ENCODE results near the gene LGALS3. TPM values are rescaled to one million over a fixed set of nuclear protein-coding genes. Genes with fewer than 3 reads are reported as not detected.

Gene LGALS3
- total and polyA plus RNA-seq, 4 donors, result 6.9 to 20.8 (median 10.7) TPM

DNA sequence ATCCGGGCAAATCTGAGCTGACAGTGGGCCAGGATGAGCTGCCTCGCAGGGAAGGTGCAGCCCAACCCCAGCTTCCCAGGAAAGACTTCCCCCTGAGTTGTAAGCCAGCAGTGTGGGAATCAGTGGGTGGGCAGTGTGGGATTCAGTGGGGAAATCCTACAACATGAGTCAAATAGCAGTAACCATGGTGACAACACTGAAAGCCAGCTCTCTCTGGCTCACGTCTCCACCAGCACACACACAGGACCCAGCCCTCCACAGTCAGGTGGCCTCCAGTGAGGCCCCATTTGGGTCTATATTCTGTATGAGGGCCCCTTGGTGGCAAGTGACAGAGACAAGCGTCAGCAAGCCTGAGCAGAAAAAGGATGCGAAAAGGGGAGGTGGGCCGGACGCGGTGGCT is 6.0 kb upstream of the LGALS3 start:
- H3K4me1 ChIP-seq (ENCODE audit: control insufficient read depth in 4 of 4, insufficient read depth in 4 of 4, low read length in 3 of 4), result no peaks in the 10 kb centered on the region
- H3K27ac ChIP-seq (ENCODE audit: low read depth in 1 of 2, low read length in 2 of 2), result no peak overlapping the region
- no peak overlapping the region for H3K4me3 ChIP-seq (ENCODE audit: low read depth in 1 of 3, low read length in 3 of 3)
- DNase-seq (ENCODE audit: low spot score), result no peak
- no peaks in the 10 kb centered on the region for H3K36me3 ChIP-seq (ENCODE audit: control insufficient read depth in 4 of 4, insufficient read depth in 3 of 4, low read depth in 1 of 4, low read length in 3 of 4)
- 86% methylated on average over 8 of the region's 8 CpGs for WGBS
- H3K9me3 ChIP-seq (ENCODE audit: control insufficient read depth in 4 of 4, low read length in 3 of 4), result no peaks in the 10 kb centered on the region
- no peaks in the 10 kb centered on the region for H3K27me3 ChIP-seq (ENCODE audit: control insufficient read depth in 4 of 4, insufficient read depth in 4 of 4, low read length in 3 of 4)
- TF ChIP-seq FOXA1 (IDR thresholded peaks at IDR 0.05) (no peak), RAD21 (IDR thresholded peaks at IDR 0.05) (no peak), NR2F2 (IDR thresholded peaks at IDR 0.05) (no peak)
- TF ChIP-seq, protein P1, sequence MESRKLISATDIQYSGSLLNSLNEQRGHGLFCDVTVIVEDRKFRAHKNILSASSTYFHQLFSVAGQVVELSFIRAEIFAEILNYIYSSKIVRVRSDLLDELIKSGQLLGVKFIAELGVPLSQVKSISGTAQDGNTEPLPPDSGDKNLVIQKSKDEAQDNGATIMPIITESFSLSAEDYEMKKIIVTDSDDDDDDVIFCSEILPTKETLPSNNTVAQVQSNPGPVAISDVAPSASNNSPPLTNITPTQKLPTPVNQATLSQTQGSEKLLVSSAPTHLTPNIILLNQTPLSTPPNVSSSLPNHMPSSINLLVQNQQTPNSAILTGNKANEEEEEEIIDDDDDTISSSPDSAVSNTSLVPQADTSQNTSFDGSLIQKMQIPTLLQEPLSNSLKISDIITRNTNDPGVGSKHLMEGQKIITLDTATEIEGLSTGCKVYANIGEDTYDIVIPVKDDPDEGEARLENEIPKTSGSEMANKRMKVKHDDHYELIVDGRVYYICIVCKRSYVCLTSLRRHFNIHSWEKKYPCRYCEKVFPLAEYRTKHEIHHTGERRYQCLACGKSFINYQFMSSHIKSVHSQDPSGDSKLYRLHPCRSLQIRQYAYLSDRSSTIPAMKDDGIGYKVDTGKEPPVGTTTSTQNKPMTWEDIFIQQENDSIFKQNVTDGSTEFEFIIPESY (IDR thresholded peaks at IDR 0.05), result no peak
- TF ChIP-seq, protein P2, sequence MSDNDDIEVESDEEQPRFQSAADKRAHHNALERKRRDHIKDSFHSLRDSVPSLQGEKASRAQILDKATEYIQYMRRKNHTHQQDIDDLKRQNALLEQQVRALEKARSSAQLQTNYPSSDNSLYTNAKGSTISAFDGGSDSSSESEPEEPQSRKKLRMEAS (IDR thresholded peaks at IDR 0.05), result no peak
- TF ChIP-seq, protein P3, sequence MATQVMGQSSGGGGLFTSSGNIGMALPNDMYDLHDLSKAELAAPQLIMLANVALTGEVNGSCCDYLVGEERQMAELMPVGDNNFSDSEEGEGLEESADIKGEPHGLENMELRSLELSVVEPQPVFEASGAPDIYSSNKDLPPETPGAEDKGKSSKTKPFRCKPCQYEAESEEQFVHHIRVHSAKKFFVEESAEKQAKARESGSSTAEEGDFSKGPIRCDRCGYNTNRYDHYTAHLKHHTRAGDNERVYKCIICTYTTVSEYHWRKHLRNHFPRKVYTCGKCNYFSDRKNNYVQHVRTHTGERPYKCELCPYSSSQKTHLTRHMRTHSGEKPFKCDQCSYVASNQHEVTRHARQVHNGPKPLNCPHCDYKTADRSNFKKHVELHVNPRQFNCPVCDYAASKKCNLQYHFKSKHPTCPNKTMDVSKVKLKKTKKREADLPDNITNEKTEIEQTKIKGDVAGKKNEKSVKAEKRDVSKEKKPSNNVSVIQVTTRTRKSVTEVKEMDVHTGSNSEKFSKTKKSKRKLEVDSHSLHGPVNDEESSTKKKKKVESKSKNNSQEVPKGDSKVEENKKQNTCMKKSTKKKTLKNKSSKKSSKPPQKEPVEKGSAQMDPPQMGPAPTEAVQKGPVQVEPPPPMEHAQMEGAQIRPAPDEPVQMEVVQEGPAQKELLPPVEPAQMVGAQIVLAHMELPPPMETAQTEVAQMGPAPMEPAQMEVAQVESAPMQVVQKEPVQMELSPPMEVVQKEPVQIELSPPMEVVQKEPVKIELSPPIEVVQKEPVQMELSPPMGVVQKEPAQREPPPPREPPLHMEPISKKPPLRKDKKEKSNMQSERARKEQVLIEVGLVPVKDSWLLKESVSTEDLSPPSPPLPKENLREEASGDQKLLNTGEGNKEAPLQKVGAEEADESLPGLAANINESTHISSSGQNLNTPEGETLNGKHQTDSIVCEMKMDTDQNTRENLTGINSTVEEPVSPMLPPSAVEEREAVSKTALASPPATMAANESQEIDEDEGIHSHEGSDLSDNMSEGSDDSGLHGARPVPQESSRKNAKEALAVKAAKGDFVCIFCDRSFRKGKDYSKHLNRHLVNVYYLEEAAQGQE (IDR thresholded peaks at IDR 0.05), result no peak
- no peak overlapping the region for H3K9ac ChIP-seq (ENCODE audit: low read depth in 1 of 2, low read length in 2 of 2)

DNA sequence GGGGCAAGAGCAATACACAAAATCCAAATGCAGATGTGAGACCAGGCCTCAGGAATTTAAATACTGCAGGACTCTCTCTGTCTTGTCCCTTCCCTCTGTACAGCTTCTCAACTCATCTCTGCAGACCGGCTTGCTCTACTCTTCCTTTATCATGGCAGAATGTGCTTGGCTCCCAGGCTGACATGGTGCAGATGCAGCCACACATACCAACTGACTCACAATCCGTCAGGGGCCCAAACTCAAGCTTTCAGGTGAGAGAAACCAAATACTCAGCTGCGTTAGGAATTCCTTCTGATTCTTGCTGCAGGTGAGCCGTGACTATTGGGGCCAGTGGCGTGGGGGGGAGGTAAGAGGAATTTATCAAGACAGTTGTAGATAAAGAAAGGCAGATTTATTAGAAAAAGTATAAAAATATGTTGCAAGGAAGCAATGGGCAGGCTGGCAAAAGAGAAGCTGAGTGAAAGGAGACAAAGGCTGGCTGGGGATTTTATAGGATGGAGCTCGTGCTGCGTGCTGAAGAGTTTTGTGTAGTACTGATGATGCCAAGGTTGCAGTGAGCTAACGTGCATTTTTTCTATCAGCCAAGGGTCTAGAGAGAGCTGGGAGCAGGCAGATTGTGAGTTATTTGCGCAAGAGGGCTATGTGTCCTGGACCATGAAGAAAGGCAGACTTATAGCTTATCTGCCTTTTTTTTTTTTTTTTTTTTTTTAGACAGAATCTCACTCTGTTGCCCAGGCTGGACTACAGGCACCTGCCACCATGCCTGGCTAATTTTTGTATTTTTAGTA is 5.0 kb upstream of the LGALS3 start:
- H3K36me3 ChIP-seq (ENCODE audit: control insufficient read depth in 4 of 4, insufficient read depth in 3 of 4, low read depth in 1 of 4, low read length in 3 of 4), result no peaks in the 10 kb centered on the region
- 96% methylated on average over 9 of the region's 9 CpGs for WGBS
- DNase-seq (ENCODE audit: low spot score), result no peak
- no peak overlapping the region for H3K27ac ChIP-seq (ENCODE audit: low read depth in 1 of 2, low read length in 2 of 2)
- H3K27me3 ChIP-seq (ENCODE audit: control insufficient read depth in 4 of 4, insufficient read depth in 4 of 4, low read length in 3 of 4), result no peaks in the 10 kb centered on the region
- TF ChIP-seq YY1 (IDR thresholded peaks at IDR 0.05), result no peak
- TF ChIP-seq EGR1 (IDR thresholded peaks at IDR 0.05; ENCODE audit: low read depth in 2 of 2), result no peak
- no peak for TF ChIP-seq HNF4A (conservative IDR thresholded peaks at IDR 0.05)
- no peak for TF ChIP-seq RAD21 (IDR thresholded peaks at IDR 0.05)
- TF ChIP-seq SP1 (IDR thresholded peaks at IDR 0.05), result no peak
- no peak for TF ChIP-seq FOXA1 (IDR thresholded peaks at IDR 0.05)
- TF ChIP-seq GABPA (IDR thresholded peaks at IDR 0.05 in 1 of 2, conservative IDR thresholded peaks at IDR 0.05 in 1 of 2), result no peak
- TF ChIP-seq JUND (IDR thresholded peaks at IDR 0.05), result no peak
- TF ChIP-seq, protein P4, sequence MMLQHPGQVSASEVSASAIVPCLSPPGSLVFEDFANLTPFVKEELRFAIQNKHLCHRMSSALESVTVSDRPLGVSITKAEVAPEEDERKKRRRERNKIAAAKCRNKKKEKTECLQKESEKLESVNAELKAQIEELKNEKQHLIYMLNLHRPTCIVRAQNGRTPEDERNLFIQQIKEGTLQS (IDR thresholded peaks at IDR 0.05), result no peak
- no peak for TF ChIP-seq FOXA2 (IDR thresholded peaks at IDR 0.05)
- TF ChIP-seq, protein P5, sequence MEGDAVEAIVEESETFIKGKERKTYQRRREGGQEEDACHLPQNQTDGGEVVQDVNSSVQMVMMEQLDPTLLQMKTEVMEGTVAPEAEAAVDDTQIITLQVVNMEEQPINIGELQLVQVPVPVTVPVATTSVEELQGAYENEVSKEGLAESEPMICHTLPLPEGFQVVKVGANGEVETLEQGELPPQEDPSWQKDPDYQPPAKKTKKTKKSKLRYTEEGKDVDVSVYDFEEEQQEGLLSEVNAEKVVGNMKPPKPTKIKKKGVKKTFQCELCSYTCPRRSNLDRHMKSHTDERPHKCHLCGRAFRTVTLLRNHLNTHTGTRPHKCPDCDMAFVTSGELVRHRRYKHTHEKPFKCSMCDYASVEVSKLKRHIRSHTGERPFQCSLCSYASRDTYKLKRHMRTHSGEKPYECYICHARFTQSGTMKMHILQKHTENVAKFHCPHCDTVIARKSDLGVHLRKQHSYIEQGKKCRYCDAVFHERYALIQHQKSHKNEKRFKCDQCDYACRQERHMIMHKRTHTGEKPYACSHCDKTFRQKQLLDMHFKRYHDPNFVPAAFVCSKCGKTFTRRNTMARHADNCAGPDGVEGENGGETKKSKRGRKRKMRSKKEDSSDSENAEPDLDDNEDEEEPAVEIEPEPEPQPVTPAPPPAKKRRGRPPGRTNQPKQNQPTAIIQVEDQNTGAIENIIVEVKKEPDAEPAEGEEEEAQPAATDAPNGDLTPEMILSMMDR (IDR thresholded peaks at IDR 0.05; ENCODE audit: low read depth, low read length, missing input control), result no peak
- TF ChIP-seq, protein P1 (IDR thresholded peaks at IDR 0.05), result no peak
- no peak for TF ChIP-seq HNF4G (IDR thresholded peaks at IDR 0.05)
- H3K9ac ChIP-seq (ENCODE audit: low read depth in 1 of 2, low read length in 2 of 2), result no peak overlapping the region
- no peaks in the 10 kb centered on the region for H3K9me3 ChIP-seq (ENCODE audit: control insufficient read depth in 4 of 4, low read length in 3 of 4)
- H3K4me3 ChIP-seq (ENCODE audit: low read depth in 1 of 3, low read length in 3 of 3), result no peak overlapping the region
- peaks cover 0 to 3% (median 0%) of the 10 kb centered on the region in 4 donors for H3K4me1 ChIP-seq (ENCODE audit: control insufficient read depth in 4 of 4, insufficient read depth in 4 of 4, low read length in 3 of 4)
